Stimulated activated effector memory CD8-positive, alpha-beta T cell treated with anti-CD3 and anti-CD28 coated beads, Interleukin-12 subunit alpha, Interleukin-12 subunit beta, amount 100 ng/mL, for 72 hours (primary cell): ENCODE results near the gene GIMAP2.

ENCODE experiments used
- ATAC-seq: fragments of 150-1000 bp; cut with Tn5 transposase; 2 replicates; pipeline ENCODE4 v1.10.0; 2021
- DNase-seq, 2 donors: peaks; one replicate each; pipeline ENCODE4 v3.0.0; 2021 to 2022; ENCODE audit warnings: low spot score in 2 of 2
- H3K27ac Mint-ChIP-seq: one replicate; pipeline ENCODE4 v1.8.0; 2022; ENCODE audit warnings: mild to moderate bottlenecking, mixed read lengths
- H3K36me3 Mint-ChIP-seq: one replicate; pipeline ENCODE4 v1.8.0; 2022; ENCODE audit warnings: mild to moderate bottlenecking, mixed read lengths
- H3K4me1 Mint-ChIP-seq: one replicate; pipeline ENCODE4 v1.8.0; 2022; ENCODE audit warnings: mixed read lengths
- H3K4me3 Mint-ChIP-seq: one replicate; pipeline ENCODE4 v1.8.0; 2022; ENCODE audit warnings: mild to moderate bottlenecking, mixed read lengths
- H3K9me3 Mint-ChIP-seq: one replicate; pipeline ENCODE4 v1.8.0; 2022; ENCODE audit warnings: mixed read lengths

Gene GIMAP2

GRCh38 chr7:150716368-150716767 is 30.9 kb downstream of the GIMAP2 start, which contains the start of gene GIMAP1:
Gene GIMAP1 (plus strand): TSS chr7:150716613. CDS start chr7:150719048, 2,435 bp downstream.
- ATAC-seq (peak; percentile 88), DNase-seq (peak in 1 of 2 donors; percentile 73)
- peaks cover 73% of the 10 kb centered on the region for H3K4me1 Mint-ChIP-seq
- peak within 1 kb of the TSS; percentile 93 for H3K4me3 Mint-ChIP-seq
- H3K36me3 Mint-ChIP-seq = peaks cover 32% of the 10 kb centered on the region
- peak within 1 kb of the TSS; percentile 98 for H3K27ac Mint-ChIP-seq
- peaks cover 2% of the 10 kb centered on the region for H3K9me3 Mint-ChIP-seq

GRCh38 chr7:150716939-150717338 is 31.4 kb downstream of the GIMAP2 start:
- Mint-ChIP-seq H3K36me3 (peaks cover 38% of the 10 kb centered on the region), H3K4me3 (peak overlapping the region; percentile 93), H3K9me3 (peaks cover 2% of the 10 kb centered on the region), H3K4me1 (peaks cover 78% of the 10 kb centered on the region), H3K27ac (peak overlapping the region; percentile 98)
- no peak for DNase-seq
- ATAC-seq = no peak

GRCh38 chr7:150717814-150718420 is 32.4 kb downstream of the GIMAP2 start:
- H3K9me3 Mint-ChIP-seq = peaks cover 2% of the 10 kb centered on the region
- DNase-seq (no peak), ATAC-seq (no peak)
- peaks cover 81% of the 10 kb centered on the region for H3K4me1 Mint-ChIP-seq
- peak overlapping the region; percentile 98 for H3K27ac Mint-ChIP-seq
- H3K36me3 Mint-ChIP-seq = peaks cover 48% of the 10 kb centered on the region
- peak overlapping the region; percentile 93 for H3K4me3 Mint-ChIP-seq

- no peak for DNase-seq
- Mint-ChIP-seq H3K4me1 (peaks cover 85% of the 10 kb centered on the region), H3K36me3 (peaks cover 62% of the 10 kb centered on the region), H3K27ac (peak overlapping the region; percentile 98), H3K4me3 (peak overlapping the region; percentile 93), H3K9me3 (peaks cover 5% of the 10 kb centered on the region)
- no peak for ATAC-seq
These were observed 33.9 kb downstream of the GIMAP2 start for GRCh38 chr7:150719436-150719835.

- Mint-ChIP-seq H3K27ac (peak overlapping the region; percentile 98), H3K4me1 (peaks cover 80% of the 10 kb centered on the region), H3K36me3 (peaks cover 65% of the 10 kb centered on the region), H3K9me3 (peaks cover 6% of the 10 kb centered on the region), H3K4me3 (peak overlapping the region; percentile 93)
- no peak for DNase-seq
- no peak for ATAC-seq
These were observed 34.7 kb downstream of the GIMAP2 start for GRCh38 chr7:150719960-150720891.

GRCh38 chr7:150721970-150722373 is 36.5 kb downstream of the GIMAP2 start:
- DNase-seq = no peak
- Mint-ChIP-seq H3K9me3 (peaks cover 11% of the 10 kb centered on the region), H3K27ac (no peak overlapping the region), H3K36me3 (peaks cover 65% of the 10 kb centered on the region), H3K4me1 (peaks cover 70% of the 10 kb centered on the region), H3K4me3 (peak overlapping the region; percentile 14)
- no peak for ATAC-seq

GRCh38 chr7:150722431-150722931 is 37.0 kb downstream of the GIMAP2 start:
- Mint-ChIP-seq H3K36me3 (peaks cover 65% of the 10 kb centered on the region), H3K9me3 (peaks cover 13% of the 10 kb centered on the region), H3K4me1 (peaks cover 69% of the 10 kb centered on the region), H3K4me3 (peak overlapping the region; percentile 14), H3K27ac (no peak overlapping the region)
- DNase-seq (no peak), ATAC-seq (no peak)

GRCh38 chr7:150723467-150723866 is 38.0 kb downstream of the GIMAP2 start:
- peaks cover 67% of the 10 kb centered on the region for H3K4me1 Mint-ChIP-seq
- H3K9me3 Mint-ChIP-seq = peaks cover 22% of the 10 kb centered on the region
- peak overlapping the region; percentile 85 for H3K27ac Mint-ChIP-seq
- no peak overlapping the region for H3K4me3 Mint-ChIP-seq
- ATAC-seq = no peak
- no peak for DNase-seq
- peaks cover 57% of the 10 kb centered on the region for H3K36me3 Mint-ChIP-seq

GRCh38 chr7:150727381-150727780 is 41.9 kb downstream of the GIMAP2 start:
- Mint-ChIP-seq H3K9me3 (peaks cover 26% of the 10 kb centered on the region), H3K27ac (no peak overlapping the region), H3K36me3 (peaks cover 22% of the 10 kb centered on the region), H3K4me3 (no peak overlapping the region), H3K4me1 (peaks cover 53% of the 10 kb centered on the region)
- ATAC-seq = no peak
- DNase-seq = no peak

GRCh38 chr7:150728011-150728410 is 42.5 kb downstream of the GIMAP2 start:
- ATAC-seq = no peak
- peaks cover 59% of the 10 kb centered on the region for H3K4me1 Mint-ChIP-seq
- H3K4me3 Mint-ChIP-seq = no peak overlapping the region
- H3K9me3 Mint-ChIP-seq = peaks cover 26% of the 10 kb centered on the region
- peaks cover 16% of the 10 kb centered on the region for H3K36me3 Mint-ChIP-seq
- no peak overlapping the region for H3K27ac Mint-ChIP-seq
- DNase-seq = no peak

- H3K4me3 Mint-ChIP-seq = peak overlapping the region; percentile 3
- peaks cover 62% of the 10 kb centered on the region for H3K4me1 Mint-ChIP-seq
- H3K27ac Mint-ChIP-seq = peak overlapping the region; percentile 8
- peaks cover 26% of the 10 kb centered on the region for H3K9me3 Mint-ChIP-seq
- peaks cover 10% of the 10 kb centered on the region for H3K36me3 Mint-ChIP-seq
- ATAC-seq (no peak), DNase-seq (no peak)
These were observed 43.1 kb downstream of the GIMAP2 start for GRCh38 chr7:150728609-150729008.

GRCh38 chr7:150731916-150732315 is 46.4 kb downstream of the GIMAP2 start:
- Mint-ChIP-seq H3K27ac (peak overlapping the region; percentile 91), H3K4me1 (peaks cover 69% of the 10 kb centered on the region), H3K36me3 (no peaks in the 10 kb centered on the region), H3K4me3 (peak overlapping the region; percentile 74), H3K9me3 (peaks cover 16% of the 10 kb centered on the region)
- ATAC-seq (peak; percentile 76), DNase-seq (peak in 1 of 2 donors; percentile 70)

GRCh38 chr7:150732786-150733481 is 47.4 kb downstream of the GIMAP2 start:
- DNase-seq = peak in 1 of 2 donors; percentile 75
- Mint-ChIP-seq H3K27ac (peak overlapping the region; percentile 91), H3K36me3 (peaks cover 10% of the 10 kb centered on the region), H3K9me3 (peaks cover 10% of the 10 kb centered on the region), H3K4me1 (peaks cover 64% of the 10 kb centered on the region), H3K4me3 (peak overlapping the region; percentile 74)
- ATAC-seq = peak; percentile 48

- Mint-ChIP-seq H3K27ac (peak overlapping the region; percentile 91), H3K36me3 (peaks cover 17% of the 10 kb centered on the region), H3K4me1 (peaks cover 61% of the 10 kb centered on the region), H3K9me3 (peaks cover 5% of the 10 kb centered on the region), H3K4me3 (peak overlapping the region; percentile 74)
- peak; percentile 77 for ATAC-seq
- DNase-seq = peak in 1 of 2 donors; percentile 61
These were observed 48.1 kb downstream of the GIMAP2 start for GRCh38 chr7:150733482-150734095.
